NCI-H1436 treated with DMSO at 0.1 percent for 48 hours (cell line): ENCODE measurements around the gene SIGLEC7.
A peak's percentile ranks its signal among the peaks of the same experiment; 100 is the strongest.

Source experiments
- DNase-seq: peaks from one replicate; lab custom pipeline; 2025; lab: John Stamatoyannopoulos, UW

SIGLEC7 gene

DNA sequence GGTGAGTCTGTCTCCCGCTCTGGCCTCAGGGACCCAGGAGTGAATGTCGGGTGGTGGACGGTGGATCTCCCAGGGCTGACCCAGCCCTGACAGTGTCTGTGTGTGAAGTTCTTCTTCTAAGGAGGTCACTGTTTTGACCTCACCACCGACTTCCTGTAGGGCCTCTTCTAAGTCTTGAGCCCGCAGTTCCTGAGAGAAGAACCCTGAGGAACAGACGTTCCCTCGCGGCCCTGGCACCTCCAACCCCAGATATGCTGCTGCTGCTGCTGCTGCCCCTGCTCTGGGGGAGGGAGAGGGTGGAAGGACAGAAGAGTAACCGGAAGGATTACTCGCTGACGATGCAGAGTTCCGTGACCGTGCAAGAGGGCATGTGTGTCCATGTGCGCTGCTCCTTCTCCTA, at the start of gene SIGLEC7:
Gene SIGLEC7, plus strand, starts transcription at position 183 of the 400 bp plus-strand sequence. Its CDS starts 69 bp downstream, at position 252.
- DNase-seq = no peak

GRCh38 chr19:51093101-51093500, 49.0 kb upstream of the SIGLEC7 start:
- DNase-seq = no peak

- no peak for DNase-seq
Observed at GRCh38 chr19:51093510-51094345, 48.4 kb upstream of the SIGLEC7 start.

GRCh38 chr19:51094696-51095279, 47.3 kb upstream of the SIGLEC7 start:
- no peak for DNase-seq

DNA sequence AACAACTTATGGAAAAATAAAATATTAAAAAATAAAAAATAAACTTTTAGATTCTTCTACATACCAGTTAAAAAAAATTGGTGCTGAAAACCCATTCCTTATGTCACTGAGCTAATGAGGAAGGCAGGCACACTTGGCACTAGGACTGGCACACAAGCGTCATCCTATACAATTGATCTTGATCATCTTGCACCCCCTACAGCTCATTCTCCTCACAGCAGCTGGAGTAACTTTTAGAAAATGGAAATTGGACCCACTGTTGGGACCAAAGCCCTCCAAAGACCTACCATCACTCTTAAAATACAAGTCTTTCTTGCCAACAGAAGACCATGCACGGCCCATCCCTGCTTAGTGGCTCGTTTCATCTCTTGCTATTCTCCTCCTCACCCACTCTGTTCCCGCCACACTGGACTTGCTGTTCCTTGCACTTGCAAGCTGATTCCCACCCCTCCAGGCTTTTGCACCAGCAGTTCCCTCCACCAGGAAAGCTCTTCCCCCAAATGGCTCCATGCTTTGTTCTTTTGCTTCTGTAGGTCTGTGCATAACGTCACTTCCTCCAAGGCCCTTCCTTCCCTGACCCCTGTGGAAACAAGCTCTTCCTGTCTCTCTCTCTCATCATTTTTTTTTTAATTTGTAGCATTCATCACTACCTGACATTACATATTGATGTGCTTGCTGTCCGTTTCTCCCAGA, 45.5 kb upstream of the SIGLEC7 start:
- DNase-seq = no peak

DNA sequence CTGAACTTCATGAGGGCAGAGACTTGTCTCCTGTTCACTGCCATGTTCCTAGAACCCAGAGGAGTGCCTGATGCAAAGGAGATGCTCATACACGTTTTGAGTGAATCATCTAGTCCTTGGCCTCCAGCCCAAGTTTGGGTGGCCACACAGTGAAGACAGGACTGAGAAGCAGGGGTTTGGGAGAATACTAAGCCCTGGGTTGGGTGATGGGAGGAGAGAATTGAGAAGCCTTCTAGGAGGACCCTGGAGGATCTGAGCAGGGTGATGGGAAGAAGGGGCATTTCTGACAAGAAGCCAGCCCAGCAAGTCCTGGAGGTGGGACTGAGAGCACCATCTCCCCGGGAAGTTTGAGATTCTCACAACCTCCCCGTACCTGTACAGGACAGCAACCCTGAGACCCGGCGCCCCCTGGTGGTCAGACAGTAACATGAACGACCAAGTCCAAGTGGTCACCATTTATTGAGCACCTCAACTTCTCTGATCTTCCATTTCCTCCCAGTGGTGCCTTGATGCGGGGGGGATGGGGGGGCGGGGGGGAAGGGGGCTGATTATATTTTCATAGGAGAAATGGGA, 44.8 kb upstream of the SIGLEC7 start:
- no peak for DNase-seq

DNA sequence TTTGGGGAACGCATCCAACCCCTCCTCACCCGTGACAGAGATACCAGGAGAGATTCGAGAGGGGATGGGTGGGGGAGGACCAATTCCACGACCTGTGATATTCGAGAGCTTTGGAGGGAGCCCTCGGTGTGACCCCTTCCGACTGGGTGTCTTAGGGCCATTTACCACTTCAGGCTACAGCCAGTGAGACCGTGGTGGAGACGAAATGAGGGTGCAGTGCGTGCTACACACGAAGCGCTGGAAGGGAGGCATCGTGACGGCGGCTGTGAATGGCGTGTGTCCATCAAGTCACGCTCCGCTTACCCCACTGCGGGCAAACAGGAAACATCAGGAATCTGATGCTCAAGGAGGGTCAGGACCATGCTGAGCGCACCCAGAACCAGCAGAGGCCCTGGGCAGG, 44.3 kb upstream of the SIGLEC7 start:
- DNase-seq = no peak

GRCh38 chr19:51098365-51099046, 43.6 kb upstream of the SIGLEC7 start:
- DNase-seq = no peak

GRCh38 chr19:51099047-51099382, 43.1 kb upstream of the SIGLEC7 start:
- no peak for DNase-seq

GRCh38 chr19:51100601-51101000, 41.5 kb upstream of the SIGLEC7 start:
- DNase-seq = no peak

DNA sequence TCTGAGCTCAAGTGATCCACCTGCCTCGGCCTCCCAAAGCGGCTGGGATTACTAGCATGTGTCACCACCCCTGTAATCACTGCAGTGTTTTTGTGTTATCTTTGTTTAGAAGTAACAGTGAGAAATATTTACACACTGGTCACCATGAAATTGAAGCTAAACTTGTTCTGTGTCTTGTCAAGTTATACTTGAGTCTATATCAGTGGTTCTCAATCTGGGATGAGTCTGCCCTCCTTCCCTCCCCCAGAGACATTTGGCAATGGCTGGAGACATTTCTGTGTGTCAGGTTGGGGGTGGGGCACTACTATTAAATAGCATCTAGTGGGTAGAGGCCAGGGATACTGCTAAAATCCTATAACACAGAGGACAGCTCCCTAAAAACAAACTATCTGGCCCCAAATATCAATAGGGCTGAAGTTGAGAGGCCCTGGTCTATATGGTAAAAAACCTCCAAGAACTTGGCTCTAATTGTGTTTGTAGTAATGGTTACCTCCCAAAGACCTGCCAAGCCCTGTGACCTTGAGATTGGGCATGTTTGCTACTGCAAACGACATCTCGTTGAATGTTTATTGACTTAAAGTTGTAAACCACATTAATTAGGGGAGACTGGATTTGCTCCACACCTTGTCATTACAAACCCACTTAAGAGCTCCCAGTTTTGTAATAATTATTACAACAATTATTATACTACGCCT, 40.8 kb upstream of the SIGLEC7 start:
- DNase-seq = no peak

GRCh38 chr19:51102991-51103390, 39.1 kb upstream of the SIGLEC7 start:
- no peak for DNase-seq

- no peak for DNase-seq
Observed at GRCh38 chr19:51103926-51104341, 38.2 kb upstream of the SIGLEC7 start.

- no peak for DNase-seq
Observed at GRCh38 chr19:51107406-51108065, 34.6 kb upstream of the SIGLEC7 start.

DNA sequence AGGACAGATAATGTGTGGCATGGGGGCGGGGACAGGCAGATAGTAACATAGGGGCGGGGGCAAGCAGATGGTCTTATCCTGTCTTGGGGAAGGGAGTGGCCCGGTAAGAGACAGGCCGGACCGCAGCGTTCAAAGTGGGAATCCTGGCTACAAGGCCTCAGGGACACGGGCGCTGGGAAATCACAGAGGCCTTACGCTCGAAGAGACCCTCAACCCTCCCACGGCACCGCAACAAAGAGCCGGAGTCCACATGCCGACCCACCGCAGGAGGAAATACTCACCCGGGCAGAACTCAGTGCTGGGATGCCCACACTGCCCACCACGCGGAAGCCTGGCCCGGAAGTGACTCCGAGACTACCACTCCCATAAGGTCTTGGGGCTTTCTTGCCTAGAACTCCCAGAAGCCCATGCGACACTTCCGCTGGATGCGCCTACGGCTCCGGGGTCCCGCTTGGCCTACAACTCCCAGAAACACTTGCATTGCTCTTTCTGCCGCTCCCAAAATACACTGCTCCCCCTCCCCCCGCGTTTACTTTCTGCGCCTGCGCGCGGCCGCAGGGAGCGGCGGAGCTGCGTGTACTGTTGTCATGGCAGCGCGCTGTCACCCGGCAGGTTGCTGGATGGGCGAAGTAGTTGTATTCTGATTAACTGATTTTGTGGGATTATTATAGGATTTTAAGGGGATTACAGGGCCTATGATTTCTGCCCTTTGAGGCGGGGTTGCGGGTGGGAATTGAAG, 33.9 kb upstream of the SIGLEC7 start, which contains the start of gene CTU1:
Gene CTU1, minus strand, starts transcription at position 344 of the 739 bp plus-strand sequence. CDS start 3,840 bp downstream, outside the sequence.
- DNase-seq = peak; percentile 98

DNA sequence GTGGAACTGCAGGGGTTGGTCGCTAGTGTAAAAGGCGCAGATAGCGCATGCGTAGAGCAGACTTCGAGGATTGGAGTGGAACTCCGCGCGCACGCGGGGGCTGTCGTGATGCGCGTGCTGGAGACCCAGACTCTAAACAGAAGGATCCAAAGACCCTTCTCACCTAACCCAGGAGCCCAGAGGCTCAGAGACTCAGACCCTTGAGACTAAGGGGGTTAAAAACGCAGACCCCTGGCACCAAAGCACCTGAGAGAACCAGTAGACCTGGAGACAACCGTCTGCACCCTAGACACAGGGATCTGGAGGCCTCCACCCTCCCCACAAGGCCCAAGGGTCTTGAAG, 33.3 kb upstream of the SIGLEC7 start:
- no peak for DNase-seq

DNA sequence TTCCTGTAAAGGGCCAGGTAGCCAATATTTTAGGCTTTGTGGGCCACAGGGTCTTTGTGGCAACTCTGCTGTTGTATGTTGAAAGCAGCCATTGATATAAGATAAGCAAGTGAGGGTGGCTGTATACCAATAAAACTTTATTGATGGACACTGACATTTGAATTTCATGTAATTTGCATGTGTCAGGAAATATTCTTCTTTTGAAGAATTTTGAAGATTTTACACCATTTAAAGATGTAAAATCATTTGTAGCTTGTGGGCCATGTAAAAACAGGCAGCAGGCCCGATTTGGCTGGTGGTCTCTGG, 31.5 kb upstream of the SIGLEC7 start:
- no peak for DNase-seq

DNA sequence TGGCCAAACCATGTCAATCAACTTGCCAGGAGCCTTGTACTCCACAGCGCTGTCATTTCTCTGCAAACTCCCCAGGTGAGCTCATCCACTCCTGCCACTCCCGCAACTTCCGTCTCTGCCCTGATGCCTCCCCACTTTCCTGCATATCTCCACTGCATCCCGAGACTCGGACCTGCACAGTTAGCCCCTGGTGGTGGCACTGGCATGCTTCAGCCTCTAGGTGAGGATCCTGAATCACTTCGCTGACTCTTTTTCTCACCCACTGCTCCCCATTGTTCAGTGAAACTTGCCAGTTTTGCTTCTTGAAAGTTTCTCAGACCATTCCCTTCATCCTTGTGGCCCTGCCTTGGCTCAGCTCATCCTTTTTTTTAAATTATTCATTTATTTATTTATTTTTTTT, 30.5 kb upstream of the SIGLEC7 start:
- DNase-seq = no peak

GRCh38 chr19:51114087-51114729, 27.9 kb upstream of the SIGLEC7 start:
- DNase-seq = no peak

GRCh38 chr19:51116736-51117286, 25.3 kb upstream of the SIGLEC7 start:
- no peak for DNase-seq
